ENCODE data around the gene MSTN. TPM values are rescaled to one million over a fixed set of nuclear protein-coding genes. Genes with fewer than 3 reads are reported as not detected.

The MSTN gene
- total RNA-seq, 1 experiment from 2014 or later: not detected

- H3K4me2 ChIP-seq (ENCODE audit: insufficient read depth, insufficient read length, low read length): peak overlapping the region; percentile 29
- no peak overlapping the region for H3K9ac ChIP-seq (ENCODE audit: extremely low read depth, insufficient read length, low read length)
- H2BK15ac ChIP-seq (ENCODE audit: low read depth, low read length): no peak overlapping the region
- no peak overlapping the region for H2BK120ac ChIP-seq (ENCODE audit: low read depth, low read length, poor library complexity, severe bottlenecking)
- H3K27ac ChIP-seq (ENCODE audit: insufficient read length, low read depth, low read length): no peak overlapping the region
- H3K4me3 Mint-ChIP-seq: no peak overlapping the region
- H2BK12ac ChIP-seq (ENCODE audit: insufficient read length, low read depth, low read length): no peak overlapping the region
- no peaks in the 10 kb centered on the region; a peak in 1 of 4 replicates for H3K4me1 Mint-ChIP-seq
- H4K8ac ChIP-seq (replicated peaks; ENCODE audit: insufficient read length, low read depth, low read length): no peak overlapping the region
- TF ChIP-seq CTCF (conservative IDR thresholded peaks at IDR 0.05): peak; percentile 69
- H3T11ph ChIP-seq (ENCODE audit: low read length): no peak overlapping the region
- no peak overlapping the region for H3K14ac ChIP-seq (ENCODE audit: insufficient read depth, low read length)
- no peak overlapping the region for H4K5ac ChIP-seq (ENCODE audit: insufficient read length, low read depth, low read length)
- H2BK20ac ChIP-seq (ENCODE audit: low read depth, low read length, poor library complexity, severe bottlenecking): no peak overlapping the region
- H3K9me3 ChIP-seq (ENCODE audit: control insufficient read depth, low read depth, low read length): no peaks in the 10 kb centered on the region
- H3K18ac ChIP-seq (ENCODE audit: insufficient read length, low read depth, low read length): no peak overlapping the region
- no peak overlapping the region for H3K56ac ChIP-seq (ENCODE audit: insufficient read length, low read depth, low read length)
- no peak for DNase-seq
- no peak overlapping the region for H4K91ac ChIP-seq (ENCODE audit: insufficient read length, low read depth, low read length)
- no peak overlapping the region for H2AK5ac ChIP-seq (ENCODE audit: insufficient read length, low read length)
- WGBS (ENCODE audit: extremely low coverage, insufficient read length, low lambda C conversion rate): no CpG with 5 or more reads among the region's 5 CpGs
- no peak overlapping the region for H2BK5ac ChIP-seq (ENCODE audit: insufficient read length, low read length)
- H3K4ac ChIP-seq (ENCODE audit: low read depth, low read length): no peak overlapping the region
- no peak overlapping the region for H2AFZ ChIP-seq (ENCODE audit: low read length)
- H3K27ac Mint-ChIP-seq: no peak overlapping the region
- no peaks in the 10 kb centered on the region; the same call in 1 of the 2 replicates for H3K27me3 Mint-ChIP-seq (ENCODE audit: low read depth)
- H3K9me3 Mint-ChIP-seq: peaks cover 0 to 3% of the 10 kb centered on the region in 2 experiments; a peak in 1 of 5 replicates
- no peaks in the 10 kb centered on the region for H3K27me3 ChIP-seq (ENCODE audit: insufficient read depth, low read length)
- H3K4me1 ChIP-seq (ENCODE audit: insufficient read depth, low read length): no peaks in the 10 kb centered on the region
- no peaks in the 10 kb centered on the region for H3K79me2 ChIP-seq (ENCODE audit: insufficient read depth, low read length)
- no peaks in the 10 kb centered on the region for H4K20me1 ChIP-seq (ENCODE audit: control insufficient read depth, insufficient read depth, insufficient read length)
- H3K79me1 ChIP-seq (ENCODE audit: insufficient read depth, low read depth, low read length, poor library complexity, severe bottlenecking): no peaks in the 10 kb centered on the region
- no peak overlapping the region for H3K23ac ChIP-seq (ENCODE audit: insufficient read length, low read depth, low read length)
- H3K23me2 ChIP-seq (ENCODE audit: insufficient read length, low read depth, low read length, poor library complexity, severe bottlenecking): no peaks in the 10 kb centered on the region
- no peaks in the 10 kb centered on the region for H3K36me3 Mint-ChIP-seq (ENCODE audit: insufficient read depth in 1 of 3, low read depth in 3 of 3)
Measured at GRCh38 chr2:190023860-190024259, 38.7 kb downstream of the MSTN start.
